Astrocyte (in vitro differentiated cells and primary cell): ENCODE results near the gene PBX1. TPM values are rescaled to one million over a fixed set of nuclear protein-coding genes. Genes with fewer than 3 reads are reported as not detected.

Experiments
- DNase-seq: peaks from one replicate; pipeline ENCODE4 v3.0.0-alpha.2; 2010; ENCODE audit warnings: low read depth
- FAIRE-seq: peaks from 2 replicates; lab custom pipeline; 2011; peaks lifted over from hg19 to GRCh38; lab: Jason Lieb, UNC
- H2AFZ ChIP-seq: 2 replicates; pipeline ENCODE4 v1.6.0; 2012; ENCODE audit warnings: low read depth, low read length, inconsistent platforms
- H3K27ac ChIP-seq: 2 replicates; pipeline ENCODE4 v1.5.1; 2011; ENCODE audit warnings: low read depth, low read length, inconsistent platforms
- H3K27me3 ChIP-seq: 2 replicates; pipeline ENCODE4 v1.6.0; 2011; ENCODE audit warnings: low read length, inconsistent platforms; ENCODE audit not compliant: insufficient read depth
- H3K36me3 ChIP-seq: 2 replicates; pipeline ENCODE4 v1.5.1; 2011; ENCODE audit warnings: low read length, inconsistent platforms; ENCODE audit not compliant: insufficient read depth
- H3K4me1 ChIP-seq: 2 replicates; pipeline ENCODE4 v1.5.1; 2011; ENCODE audit warnings: low read length, inconsistent platforms; ENCODE audit not compliant: insufficient read depth
- H3K4me2 ChIP-seq: 2 replicates; pipeline ENCODE4 v1.6.0; 2012; ENCODE audit warnings: low read length, inconsistent platforms
- H3K4me3 ChIP-seq: 2 replicates; pipeline ENCODE4 v1.5.1; 2011; ENCODE audit warnings: low read depth, mild to moderate bottlenecking, low read length, inconsistent platforms; ENCODE audit not compliant: insufficient read depth
- H3K79me2 ChIP-seq: 2 replicates; pipeline ENCODE4 v1.6.0; 2012; ENCODE audit warnings: mild to moderate bottlenecking, low read length, inconsistent platforms; ENCODE audit not compliant: insufficient read depth
- H3K9ac ChIP-seq: 2 replicates; pipeline ENCODE4 v1.6.0; 2012; ENCODE audit warnings: mild to moderate bottlenecking, low read length, inconsistent platforms
- H3K9me3 ChIP-seq: 2 replicates; pipeline ENCODE4 v1.5.1; 2012; ENCODE audit warnings: low read depth, mild to moderate bottlenecking, low read length, inconsistent platforms; ENCODE audit not compliant: insufficient read depth
- H4K20me1 ChIP-seq: 2 replicates; pipeline ENCODE4 v1.6.0; 2012; ENCODE audit warnings: low read length, inconsistent platforms; ENCODE audit not compliant: insufficient read depth
- H3K27ac Mint-ChIP-seq: one replicate; pipeline ENCODE4 v1.8.0; 2021; ENCODE audit warnings: mild to moderate bottlenecking, mixed read lengths; ENCODE audit not compliant: unreplicated experiment
- H3K27me3 Mint-ChIP-seq: one replicate; pipeline ENCODE4 v1.8.0; 2021; ENCODE audit warnings: low read depth, mixed read lengths; ENCODE audit not compliant: unreplicated experiment
- H3K36me3 Mint-ChIP-seq: one replicate; pipeline ENCODE4 v1.8.0; 2021; ENCODE audit warnings: low read depth, mixed read lengths; ENCODE audit not compliant: unreplicated experiment
- H3K4me1 Mint-ChIP-seq: one replicate; pipeline ENCODE4 v1.8.0; 2021; ENCODE audit warnings: low read depth, mixed read lengths; ENCODE audit not compliant: unreplicated experiment
- H3K4me3 Mint-ChIP-seq: one replicate; pipeline ENCODE4 v1.8.0; 2021; ENCODE audit warnings: mild to moderate bottlenecking, moderate library complexity, mixed read lengths; ENCODE audit not compliant: unreplicated experiment
- H3K9me3 Mint-ChIP-seq: one replicate; pipeline ENCODE4 v1.8.0; 2021; ENCODE audit warnings: mild to moderate bottlenecking, mixed read lengths; ENCODE audit not compliant: unreplicated experiment
- CTCF ChIP-seq: IDR thresholded peaks from 2 replicates; pipeline ENCODE4 v1.5.1; 2011; ENCODE audit warnings: low read depth, mild to moderate bottlenecking, inconsistent platforms, low read length, moderate library complexity; ENCODE audit not compliant: insufficient read depth
- EZH2 ChIP-seq: IDR thresholded peaks from 2 replicates; pipeline ENCODE4 v1.6.1; 2012; ENCODE audit warnings: mild to moderate bottlenecking, low read length, inconsistent platforms; ENCODE audit not compliant: insufficient read depth
- total RNA-seq: library from RNA; stranded (reverse); gene quantifications from 2 replicates; pipeline ENCODE4 v1.2.1, GENCODE V29; 2021

PBX1 gene
- total RNA-seq, 1 donor from 2014 or later, result 37.2 TPM

GRCh38 chr1:164511001-164511705, 47.8 kb upstream of the PBX1 start:
- Histone ChIP-seq H3K4me1 (no peaks in the 10 kb centered on the region), H3K27ac (no peak overlapping the region), H3K9ac (no peak overlapping the region), H3K27me3 (no peaks in the 10 kb centered on the region), H3K4me3 (no peak overlapping the region), H3K36me3 (no peaks in the 10 kb centered on the region), H3K79me2 (no peaks in the 10 kb centered on the region), H2AFZ (no peak overlapping the region), H3K9me3 (no peaks in the 10 kb centered on the region), H4K20me1 (no peaks in the 10 kb centered on the region), H3K4me2 (no peak overlapping the region)
- DNase-seq (no peak), FAIRE-seq (no peak)
- no peaks in the 10 kb centered on the region for H3K4me1 Mint-ChIP-seq
- H3K36me3 Mint-ChIP-seq, result no peaks in the 10 kb centered on the region
- TF ChIP-seq CTCF, result no peak
- TF ChIP-seq EZH2, result no peak
- no peak overlapping the region for H3K27ac Mint-ChIP-seq
- H3K9me3 Mint-ChIP-seq, result no peaks in the 10 kb centered on the region
- H3K27me3 Mint-ChIP-seq, result peaks cover 8% of the 10 kb centered on the region
- H3K4me3 Mint-ChIP-seq, result no peak overlapping the region

- Histone ChIP-seq H3K36me3 (no peaks in the 10 kb centered on the region), H3K4me3 (no peak overlapping the region), H3K4me1 (no peaks in the 10 kb centered on the region), H3K9ac (no peak overlapping the region), H3K4me2 (no peak overlapping the region), H2AFZ (no peak overlapping the region), H3K27me3 (no peaks in the 10 kb centered on the region), H4K20me1 (no peaks in the 10 kb centered on the region), H3K27ac (no peak overlapping the region), H3K79me2 (no peaks in the 10 kb centered on the region), H3K9me3 (no peaks in the 10 kb centered on the region)
- H3K4me1 Mint-ChIP-seq, result peaks cover 2% of the 10 kb centered on the region
- no peak for FAIRE-seq
- no peak overlapping the region for H3K4me3 Mint-ChIP-seq
- H3K9me3 Mint-ChIP-seq, result no peaks in the 10 kb centered on the region
- DNase-seq, result no peak
- no peak overlapping the region for H3K27ac Mint-ChIP-seq
- TF ChIP-seq CTCF (no peak), EZH2 (no peak)
- peaks cover 8% of the 10 kb centered on the region for H3K27me3 Mint-ChIP-seq
- no peaks in the 10 kb centered on the region for H3K36me3 Mint-ChIP-seq
Observed at GRCh38 chr1:164515231-164515630, 43.8 kb upstream of the PBX1 start.

- Mint-ChIP-seq H3K4me1 (peaks cover 2% of the 10 kb centered on the region), H3K27ac (no peak overlapping the region)
- no peaks in the 10 kb centered on the region for H3K36me3 ChIP-seq
Observed at GRCh38 chr1:164515711-164516331, 43.2 kb upstream of the PBX1 start.

More at GRCh38 chr1:164515711-164516331, 43.2 kb upstream of the PBX1 start:
- FAIRE-seq, result no peak
- no peak overlapping the region for H2AFZ ChIP-seq
- H3K27me3 ChIP-seq, result no peaks in the 10 kb centered on the region
- H4K20me1 ChIP-seq, result no peaks in the 10 kb centered on the region
- TF ChIP-seq EZH2 (no peak), CTCF (no peak)
- no peak overlapping the region for H3K4me3 ChIP-seq
- Mint-ChIP-seq H3K4me3 (no peak overlapping the region), H3K36me3 (no peaks in the 10 kb centered on the region), H3K9me3 (peaks cover 2% of the 10 kb centered on the region), H3K27me3 (peaks cover 7% of the 10 kb centered on the region)
- no peak overlapping the region for H3K4me2 ChIP-seq
- no peaks in the 10 kb centered on the region for H3K9me3 ChIP-seq
- no peak for DNase-seq
- no peaks in the 10 kb centered on the region for H3K4me1 ChIP-seq
- H3K9ac ChIP-seq, result no peak overlapping the region
- H3K27ac ChIP-seq, result no peak overlapping the region
- no peaks in the 10 kb centered on the region for H3K79me2 ChIP-seq
